Osteoblast (primary cell): ENCODE measurements around the gene HEYL. TPM values are rescaled to one million over a fixed set of nuclear protein-coding genes. Genes with fewer than 3 reads are reported as not detected.

Experiments used
- DNase-seq: peaks from one replicate; pipeline ENCODE4 v3.0.0; 2011; ENCODE audit warnings: low spot score, mixed read lengths; ENCODE audit not compliant: insufficient read length; ENCODE audit errors: missing footprints
- H2AFZ ChIP-seq: 2 replicates; pipeline ENCODE4 v1.6.0; 2011; ENCODE audit warnings: mild to moderate bottlenecking, low read length
- H3K27ac ChIP-seq: 2 replicates; pipeline ENCODE4 v1.5.1; 2011; ENCODE audit warnings: mild to moderate bottlenecking, low read depth, low read length, moderate library complexity
- H3K27me3 ChIP-seq: 2 replicates; pipeline ENCODE4 v1.6.0; 2012; ENCODE audit warnings: mild to moderate bottlenecking, control low read depth, inconsistent platforms, low read length, moderate library complexity; ENCODE audit not compliant: insufficient read depth
- H3K36me3 ChIP-seq: 2 replicates; pipeline ENCODE4 v1.5.1; 2011; ENCODE audit warnings: mild to moderate bottlenecking, low read length, control low read depth, moderate library complexity; ENCODE audit not compliant: insufficient read depth
- H3K4me1 ChIP-seq: 2 replicates; pipeline ENCODE4 v1.5.1; 2011; ENCODE audit warnings: mild to moderate bottlenecking, low read length, control low read depth, moderate library complexity; ENCODE audit not compliant: insufficient read depth
- H3K4me2 ChIP-seq: 2 replicates; pipeline ENCODE4 v1.6.0; 2011; ENCODE audit warnings: mild to moderate bottlenecking, low read length; ENCODE audit not compliant: insufficient read depth
- H3K4me3 ChIP-seq: fragments of 200-600 bp; sonication (generic); 3 replicates; pipeline ENCODE4 v1.5.1; 2012; ENCODE audit warnings: mild to moderate bottlenecking, low read length, inconsistent platforms; ENCODE audit not compliant: insufficient read depth
- H3K79me2 ChIP-seq: 2 replicates; pipeline ENCODE4 v1.6.0; 2012; ENCODE audit warnings: mild to moderate bottlenecking, low read length, control low read depth, inconsistent platforms; ENCODE audit not compliant: insufficient read depth
- H3K9me3 ChIP-seq: 2 replicates; pipeline ENCODE4 v1.5.1; 2011; ENCODE audit warnings: low read depth, low read length, control low read depth
- H4K20me1 ChIP-seq: 2 replicates; pipeline ENCODE4 v1.6.0; 2012; ENCODE audit warnings: mild to moderate bottlenecking, low read length, control low read depth; ENCODE audit not compliant: insufficient read depth
- total RNA-seq: library from RNA; depleted of rRNA; stranded (reverse); fragments of >200 nt; gene quantifications from 2 replicates; pipeline ENCODE4 v1.2.3, GENCODE V29; 2012
- TF ChIP-seq, protein P1 (sequence below): IDR thresholded peaks from 2 replicates; pipeline ENCODE4 v1.5.1; 2011; ENCODE audit warnings: mild to moderate bottlenecking, low read depth, low read length, moderate library complexity; ENCODE audit errors: extremely low read depth

Gene HEYL
- total RNA-seq, 1 donor, result under 0.01 TPM

DNA sequence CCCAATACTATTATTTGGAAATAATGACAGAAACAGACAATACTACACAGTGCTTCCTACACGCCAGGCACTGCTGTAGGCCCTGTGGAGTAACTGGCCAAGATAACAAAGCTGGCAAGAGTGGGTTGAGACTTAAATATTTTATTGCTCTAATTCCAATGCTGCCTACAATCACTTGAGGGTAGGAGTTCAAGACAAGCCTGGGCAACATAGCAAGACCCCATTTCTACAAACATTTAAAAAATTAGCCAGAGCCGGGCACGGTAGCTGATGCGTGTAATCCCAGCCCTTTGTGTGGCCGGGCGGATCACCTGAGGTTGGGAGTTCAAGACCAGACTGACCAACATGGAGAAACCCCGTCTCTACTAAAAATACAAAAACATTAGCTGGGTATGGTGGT is 53.5 kb downstream of the HEYL start:
- no peaks in the 10 kb centered on the region for H3K9me3 ChIP-seq
- H3K79me2 ChIP-seq, result no peaks in the 10 kb centered on the region
- DNase-seq, result no peak
- H3K4me2 ChIP-seq, result no peak overlapping the region
- no peak overlapping the region for H3K4me3 ChIP-seq
- H3K4me1 ChIP-seq, result no peaks in the 10 kb centered on the region
- no peaks in the 10 kb centered on the region for H3K27me3 ChIP-seq
- no peaks in the 10 kb centered on the region for H4K20me1 ChIP-seq
- no peaks in the 10 kb centered on the region for H3K36me3 ChIP-seq
- no peak overlapping the region for H3K27ac ChIP-seq
- TF ChIP-seq, protein P1, sequence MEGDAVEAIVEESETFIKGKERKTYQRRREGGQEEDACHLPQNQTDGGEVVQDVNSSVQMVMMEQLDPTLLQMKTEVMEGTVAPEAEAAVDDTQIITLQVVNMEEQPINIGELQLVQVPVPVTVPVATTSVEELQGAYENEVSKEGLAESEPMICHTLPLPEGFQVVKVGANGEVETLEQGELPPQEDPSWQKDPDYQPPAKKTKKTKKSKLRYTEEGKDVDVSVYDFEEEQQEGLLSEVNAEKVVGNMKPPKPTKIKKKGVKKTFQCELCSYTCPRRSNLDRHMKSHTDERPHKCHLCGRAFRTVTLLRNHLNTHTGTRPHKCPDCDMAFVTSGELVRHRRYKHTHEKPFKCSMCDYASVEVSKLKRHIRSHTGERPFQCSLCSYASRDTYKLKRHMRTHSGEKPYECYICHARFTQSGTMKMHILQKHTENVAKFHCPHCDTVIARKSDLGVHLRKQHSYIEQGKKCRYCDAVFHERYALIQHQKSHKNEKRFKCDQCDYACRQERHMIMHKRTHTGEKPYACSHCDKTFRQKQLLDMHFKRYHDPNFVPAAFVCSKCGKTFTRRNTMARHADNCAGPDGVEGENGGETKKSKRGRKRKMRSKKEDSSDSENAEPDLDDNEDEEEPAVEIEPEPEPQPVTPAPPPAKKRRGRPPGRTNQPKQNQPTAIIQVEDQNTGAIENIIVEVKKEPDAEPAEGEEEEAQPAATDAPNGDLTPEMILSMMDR, result no peak
- H2AFZ ChIP-seq, result no peak overlapping the region

DNA sequence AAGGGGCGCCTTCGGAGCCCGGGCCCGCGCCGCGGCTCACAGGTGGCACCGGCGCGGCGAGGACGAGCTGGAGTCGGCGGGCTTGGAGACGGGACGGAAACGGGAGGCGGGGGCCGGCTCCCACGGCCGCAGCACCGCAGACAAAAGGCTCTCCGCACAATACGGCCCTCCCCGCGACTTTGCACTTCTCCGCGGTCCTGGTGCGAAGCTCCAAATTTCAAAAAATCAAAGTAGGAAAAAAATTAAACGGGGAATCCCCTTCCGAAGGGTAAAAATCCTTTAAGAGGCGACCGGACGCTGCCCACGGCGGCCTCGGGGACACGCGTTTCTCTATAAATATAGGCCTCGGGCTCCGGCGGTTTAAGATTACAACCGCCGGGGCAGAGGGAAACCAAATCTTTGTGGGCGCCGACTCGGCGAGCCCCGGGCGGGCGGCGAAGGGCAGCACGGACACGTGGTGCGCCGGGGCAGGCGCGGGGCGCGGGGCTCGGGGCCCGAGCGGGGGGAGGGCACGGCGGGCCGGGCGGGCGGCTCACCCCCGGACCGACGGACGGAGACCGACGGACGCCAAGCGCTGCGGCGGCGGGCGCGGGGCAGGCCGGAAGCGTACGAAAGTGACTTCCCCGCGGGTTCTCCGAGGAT is 63.3 kb downstream of the HEYL start:
- Histone ChIP-seq H3K27me3 (no peaks in the 10 kb centered on the region), H2AFZ (no peak overlapping the region), H3K36me3 (peaks cover 30% of the 10 kb centered on the region), H3K27ac (peak overlapping the region; percentile 87), H4K20me1 (peaks cover 44% of the 10 kb centered on the region), H3K4me3 (peak overlapping the region; percentile 97), H3K9me3 (no peaks in the 10 kb centered on the region), H3K4me2 (peak overlapping the region; percentile 94), H3K4me1 (peaks cover 23% of the 10 kb centered on the region), H3K79me2 (peaks cover 54% of the 10 kb centered on the region)
- TF ChIP-seq, protein P1, result no peak
- DNase-seq, result peak; percentile 87

DNA sequence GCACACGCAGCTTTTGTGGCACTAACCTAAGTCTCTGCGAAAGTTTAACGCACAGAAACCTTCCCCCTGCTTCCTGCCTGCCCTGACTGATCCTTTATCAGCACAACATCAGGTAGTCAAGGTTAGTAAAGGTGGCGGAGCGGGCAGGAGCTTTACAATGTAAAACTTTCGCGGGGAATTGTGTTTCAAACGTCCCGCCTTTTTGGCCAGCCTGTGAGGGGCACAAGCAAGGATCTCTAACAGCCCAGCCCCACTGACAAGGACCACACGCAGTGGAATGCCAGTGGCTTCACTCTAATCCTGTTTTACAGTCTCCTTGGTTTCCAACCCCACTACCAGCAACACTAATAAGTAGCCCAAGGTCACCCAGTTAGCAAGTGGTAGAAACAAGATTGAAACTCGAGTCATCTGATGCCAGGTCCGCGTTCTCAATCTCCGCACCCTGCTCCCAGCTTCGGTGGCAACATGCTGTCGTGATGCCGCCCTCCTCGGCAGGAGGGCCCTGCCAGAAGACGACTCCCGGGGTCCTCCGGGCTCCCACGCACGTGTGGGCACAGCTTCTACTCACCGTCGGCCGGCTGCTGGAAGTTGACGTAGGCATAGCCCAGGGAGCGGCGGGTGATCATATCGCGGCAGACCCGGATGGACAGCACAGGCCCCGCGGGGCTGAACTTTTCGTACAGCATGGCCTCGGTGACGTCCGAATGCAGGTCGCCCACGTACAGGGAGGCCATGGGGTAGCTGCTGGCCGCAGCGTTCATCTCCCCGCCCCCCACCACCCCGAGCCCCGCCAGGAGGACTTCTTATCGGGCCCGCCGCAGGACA is 64.0 kb downstream of the HEYL start:
- no peaks in the 10 kb centered on the region for H3K27me3 ChIP-seq
- peaks cover 51% of the 10 kb centered on the region for H4K20me1 ChIP-seq
- H3K36me3 ChIP-seq, result peaks cover 38% of the 10 kb centered on the region
- peaks cover 23% of the 10 kb centered on the region for H3K4me1 ChIP-seq
- no peaks in the 10 kb centered on the region for H3K9me3 ChIP-seq
- TF ChIP-seq, protein P1, result no peak
- no peak overlapping the region for H2AFZ ChIP-seq
- peak overlapping the region; percentile 97 for H3K4me3 ChIP-seq
- peak overlapping the region; percentile 94 for H3K4me2 ChIP-seq
- H3K27ac ChIP-seq, result peak overlapping the region; percentile 87
- H3K79me2 ChIP-seq, result peaks cover 62% of the 10 kb centered on the region
- peak; percentile 93 for DNase-seq

DNA sequence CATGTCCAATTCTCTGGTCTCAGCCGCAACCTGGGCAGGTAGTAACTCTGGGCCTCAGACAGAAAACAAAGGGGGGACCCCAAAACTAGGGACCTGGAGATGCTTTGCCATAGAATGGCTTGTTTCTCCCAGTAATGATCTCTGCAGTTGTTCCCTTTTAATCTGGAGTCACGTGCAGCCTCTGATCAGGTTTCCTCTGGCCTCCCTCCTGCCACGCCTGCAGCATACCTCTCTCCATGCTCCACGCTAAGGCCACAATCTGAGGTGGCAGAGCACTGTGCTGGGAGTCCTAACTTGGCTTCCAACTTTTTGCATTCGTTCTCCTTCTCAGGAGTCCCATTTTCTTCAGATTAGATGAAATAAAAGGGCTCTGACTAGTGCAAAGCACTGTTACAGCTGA is 64.8 kb downstream of the HEYL start:
- Histone ChIP-seq H4K20me1 (peaks cover 57% of the 10 kb centered on the region), H3K27ac (peak overlapping the region; percentile 87), H3K4me2 (peak overlapping the region; percentile 94), H3K27me3 (no peaks in the 10 kb centered on the region), H3K9me3 (no peaks in the 10 kb centered on the region), H3K79me2 (peaks cover 69% of the 10 kb centered on the region), H3K4me1 (peaks cover 23% of the 10 kb centered on the region), H3K36me3 (peaks cover 45% of the 10 kb centered on the region), H2AFZ (no peak overlapping the region), H3K4me3 (peak overlapping the region; percentile 97)
- TF ChIP-seq, protein P1, result no peak
- peak; percentile 84 for DNase-seq
